ENCODE measurements around the gene IFNAR2. TPM values are rescaled to one million over a fixed set of nuclear protein-coding genes. Genes with fewer than 3 reads are reported as not detected.

IFNAR2 gene
- total and polyA plus RNA-seq, 11 donors = 6.5 to 46.7 (median 12.0) TPM

- ATAC-seq (peak; percentile 59 to 80 (median 62)), DNase-seq (peak; percentile 60 to 78 (median 72))
- H3K27ac ChIP-seq = peak overlapping the region; percentile 90 to 100 (median 98)
- no peaks in the 10 kb centered on the region for H3K9me3 ChIP-seq
- 8 to 13% (median 10%) methylated on average over 26 to 30 of the region's 30 CpGs for WGBS, 4 donors
- H3K36me3 ChIP-seq = peaks cover 0 to 7% (median 0%) of the 10 kb centered on the region in 9 donors
- no peaks in the 10 kb centered on the region for H3K27me3 ChIP-seq
- intact Hi-C loops (cut with DNase I) = loop anchor here in 5 of 10 donors (5.0 to 10.0 kb wide), 4 partner anchors 37 to 134 kb away; partner anchors contain the start of gene IL10RB (in 2 of the 5)
- H3K4me3 ChIP-seq = peak overlapping the region; percentile 88 to 100 (median 98)
- peaks cover 2 to 59% (median 31%) of the 10 kb centered on the region in 12 donors for H3K4me1 ChIP-seq
- peak in 1 of 2 donors; percentile 19 for TF ChIP-seq POLR2A (IDR thresholded peaks at IDR 0.05)
- TF ChIP-seq CTCF (IDR thresholded peaks at IDR 0.05) = peak in 3 of 12 donors; percentile 4 to 9 (median 6)
Observed at GRCh38 chr21:33230545-33231324, 997 bp downstream of the IFNAR2 start.

GRCh38 chr21:33231526-33231925 is 1.8 kb downstream of the IFNAR2 start:
- TF ChIP-seq CTCF (IDR thresholded peaks at IDR 0.05) (no peak), POLR2A (IDR thresholded peaks at IDR 0.05) (no peak)
- ATAC-seq = no peak

GRCh38 chr21:33232291-33233034 is 2.7 kb downstream of the IFNAR2 start:
- TF ChIP-seq CTCF (IDR thresholded peaks at IDR 0.05) (no peak), POLR2A (IDR thresholded peaks at IDR 0.05) (no peak)
- peaks cover 2 to 76% (median 40%) of the 10 kb centered on the region in 12 donors for H3K4me1 ChIP-seq
- H3K27me3 ChIP-seq = no peaks in the 10 kb centered on the region
- WGBS, 4 donors = 40 to 53% (median 47%) methylated on average over 5 of the region's 5 CpGs
- peaks cover 0 to 10% (median 0%) of the 10 kb centered on the region in 9 donors for H3K36me3 ChIP-seq
- no peaks in the 10 kb centered on the region for H3K9me3 ChIP-seq
- H3K4me3 ChIP-seq = peak overlapping the region in 6 of 12 donors; percentile 90 to 100 (median 98)
- intact Hi-C loops (cut with DNase I) = loop anchor here in 5 of 10 donors (5.0 to 10.0 kb wide), 4 partner anchors 35 to 132 kb away; partner anchors contain the start of gene IL10RB (in 2 of the 5)
- H3K27ac ChIP-seq = peak overlapping the region in 8 of 12 donors; percentile 13 to 100 (median 98)
- no peak for ATAC-seq
- DNase-seq = no peak

More at GRCh38 chr21:33231526-33231925, 1.8 kb downstream of the IFNAR2 start:
- Histone ChIP-seq H3K36me3 (peaks cover 0 to 7% (median 0%) of the 10 kb centered on the region in 9 donors), H3K4me3 (peak overlapping the region in 10 of 12 donors; percentile 90 to 100 (median 98)), H3K4me1 (peaks cover 2 to 67% (median 36%) of the 10 kb centered on the region in 12 donors), H3K27ac (peak overlapping the region in 9 of 12 donors; percentile 97 to 100 (median 99)), H3K9me3 (no peaks in the 10 kb centered on the region), H3K27me3 (no peaks in the 10 kb centered on the region)
- intact Hi-C loops (cut with DNase I) = loop anchor here in 5 of 10 donors (5.0 to 10.0 kb wide), 4 partner anchors 36 to 133 kb away; partner anchors contain the start of gene IL10RB (in 2 of the 5)
- WGBS, 4 donors = 58 to 72% (median 59%) methylated on average over 8 of the region's 8 CpGs
- no peak for DNase-seq

Data from heart left ventricle (tissue), 16 donors.